ENCODE data around the gene RLN1. TPM values are rescaled to one million over a fixed set of nuclear protein-coding genes. Genes with fewer than 3 reads are reported as not detected.
"Not testable (repeated sequence)": the region's sequence is repeated elsewhere in the genome, so short reads cannot be mapped to it uniquely, and the experiment has no call there.

The RLN1 gene
- total and polyA plus RNA-seq, 2 experiments from 2014 or later, result 0.26 TPM; not detected in 1

- TF ChIP-seq, protein P1, sequence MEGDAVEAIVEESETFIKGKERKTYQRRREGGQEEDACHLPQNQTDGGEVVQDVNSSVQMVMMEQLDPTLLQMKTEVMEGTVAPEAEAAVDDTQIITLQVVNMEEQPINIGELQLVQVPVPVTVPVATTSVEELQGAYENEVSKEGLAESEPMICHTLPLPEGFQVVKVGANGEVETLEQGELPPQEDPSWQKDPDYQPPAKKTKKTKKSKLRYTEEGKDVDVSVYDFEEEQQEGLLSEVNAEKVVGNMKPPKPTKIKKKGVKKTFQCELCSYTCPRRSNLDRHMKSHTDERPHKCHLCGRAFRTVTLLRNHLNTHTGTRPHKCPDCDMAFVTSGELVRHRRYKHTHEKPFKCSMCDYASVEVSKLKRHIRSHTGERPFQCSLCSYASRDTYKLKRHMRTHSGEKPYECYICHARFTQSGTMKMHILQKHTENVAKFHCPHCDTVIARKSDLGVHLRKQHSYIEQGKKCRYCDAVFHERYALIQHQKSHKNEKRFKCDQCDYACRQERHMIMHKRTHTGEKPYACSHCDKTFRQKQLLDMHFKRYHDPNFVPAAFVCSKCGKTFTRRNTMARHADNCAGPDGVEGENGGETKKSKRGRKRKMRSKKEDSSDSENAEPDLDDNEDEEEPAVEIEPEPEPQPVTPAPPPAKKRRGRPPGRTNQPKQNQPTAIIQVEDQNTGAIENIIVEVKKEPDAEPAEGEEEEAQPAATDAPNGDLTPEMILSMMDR (IDR thresholded peaks at IDR 0.05; ENCODE audit: low read depth, low read length), result no peak
- Histone ChIP-seq H3K4me1 (ENCODE audit: low read depth) (no peaks in the 10 kb centered on the region), H3K9me3 (ENCODE audit: low read depth) (no peaks in the 10 kb centered on the region), H3K36me3 (no peaks in the 10 kb centered on the region), H3K27ac (no peak overlapping the region), H3K27me3 (no peaks in the 10 kb centered on the region), H3K4me3 (no peak overlapping the region)
- no peak for DNase-seq (ENCODE audit: low read depth in 1 of 2, low spot score in 1 of 2)
These were observed 3.0 kb downstream of the RLN1 start for GRCh38 chr9:5336688-5337087.

DNA sequence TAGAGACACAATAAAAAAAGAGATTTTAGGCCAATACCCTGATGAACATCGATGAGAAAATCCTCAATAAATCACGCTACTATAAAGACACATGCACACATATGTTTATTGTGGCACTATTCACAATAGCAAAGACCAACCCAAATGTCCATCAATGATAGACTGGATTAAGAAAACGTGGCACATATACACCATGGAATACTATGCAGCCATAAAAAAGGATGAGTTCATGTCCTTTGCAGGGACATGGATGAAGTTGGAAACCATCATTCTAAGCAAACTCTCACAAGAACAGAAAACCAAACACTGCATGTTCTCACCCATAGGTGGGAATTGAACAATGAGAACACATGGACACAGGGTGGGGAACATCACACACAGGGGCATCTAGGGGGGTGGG, 8.4 kb downstream of the RLN1 start:
- not testable (repeated sequence) for H3K4me3 ChIP-seq; H3K27me3 ChIP-seq; H3K36me3 ChIP-seq; H3K9me3 ChIP-seq (ENCODE audit: low read depth); H3K27ac ChIP-seq; H3K4me1 ChIP-seq (ENCODE audit: low read depth); DNase-seq (ENCODE audit: low read depth in 1 of 2, low spot score in 1 of 2)

DNA sequence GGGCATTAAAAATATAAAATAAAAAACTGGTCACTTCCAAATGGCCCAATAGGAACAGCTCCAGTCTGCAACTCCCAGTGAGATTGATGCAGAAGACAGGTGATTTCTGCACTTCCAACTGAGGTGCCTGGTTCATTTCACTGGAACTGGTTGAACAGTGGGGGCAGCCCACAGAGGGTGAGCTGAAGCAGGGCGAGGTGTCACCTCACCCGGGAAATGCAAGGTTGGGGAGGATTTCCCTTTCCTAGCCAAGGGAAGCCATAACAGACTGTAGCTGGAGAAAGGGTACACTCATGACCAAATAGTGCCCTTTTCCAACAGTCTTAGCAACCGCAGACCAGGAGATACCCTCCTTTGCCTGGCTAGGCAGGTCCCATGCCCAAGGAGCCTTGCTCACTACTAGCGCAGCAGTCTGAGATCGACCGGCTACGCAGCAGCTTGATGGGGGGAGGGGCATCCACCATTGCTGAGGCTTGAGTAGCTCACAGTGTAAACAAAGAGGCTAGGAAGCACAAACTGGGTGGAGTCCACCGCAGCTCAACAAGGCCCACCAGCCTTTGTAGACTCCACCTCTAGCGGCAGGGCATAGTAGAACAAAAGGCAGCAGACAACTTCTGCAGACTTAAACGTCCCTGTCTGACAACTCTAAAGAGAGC, 12.7 kb downstream of the RLN1 start:
- H3K4me3 ChIP-seq, result no peak overlapping the region
- no peaks in the 10 kb centered on the region for H3K4me1 ChIP-seq (ENCODE audit: low read depth)
- no peaks in the 10 kb centered on the region for H3K27me3 ChIP-seq
- TF ChIP-seq, protein P1 (IDR thresholded peaks at IDR 0.05; ENCODE audit: low read depth, low read length), result no peak
- H3K36me3 ChIP-seq, result no peaks in the 10 kb centered on the region
- peak; percentile 2 to 5 for DNase-seq (ENCODE audit: low read depth in 1 of 2, low spot score in 1 of 2)
- no peak overlapping the region for H3K27ac ChIP-seq
- no peaks in the 10 kb centered on the region for H3K9me3 ChIP-seq (ENCODE audit: low read depth)

DNA sequence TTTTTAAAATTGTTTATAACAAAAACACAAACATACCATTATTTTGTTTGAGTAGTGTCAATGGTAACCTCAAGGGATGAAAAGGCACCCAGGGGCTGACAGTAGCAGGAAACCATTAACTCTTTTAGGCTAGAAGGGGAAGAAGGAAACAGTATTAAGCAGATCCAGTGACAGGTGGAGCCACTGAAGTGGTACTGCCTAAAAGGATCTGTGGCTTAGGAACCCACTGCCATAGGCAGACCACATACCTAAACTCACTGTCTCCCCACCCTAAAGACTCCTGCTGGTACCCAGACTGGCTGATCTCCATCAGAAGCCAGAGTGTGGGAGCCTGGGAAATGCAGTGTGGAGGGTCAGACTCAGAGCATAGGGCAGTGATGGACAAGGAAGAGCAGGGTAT, 13.5 kb downstream of the RLN1 start:
- no peak overlapping the region for H3K27ac ChIP-seq
- H3K4me3 ChIP-seq, result no peak overlapping the region
- no peaks in the 10 kb centered on the region for H3K4me1 ChIP-seq (ENCODE audit: low read depth)
- H3K36me3 ChIP-seq, result no peaks in the 10 kb centered on the region
- TF ChIP-seq, protein P1 (IDR thresholded peaks at IDR 0.05; ENCODE audit: low read depth, low read length), result no peak
- no peaks in the 10 kb centered on the region for H3K27me3 ChIP-seq
- H3K9me3 ChIP-seq (ENCODE audit: low read depth), result no peaks in the 10 kb centered on the region
- DNase-seq (ENCODE audit: low read depth in 1 of 2, low spot score in 1 of 2), result no peak

- DNase-seq (ENCODE audit: low read depth in 1 of 2, low spot score in 1 of 2); H3K36me3 ChIP-seq; H3K9me3 ChIP-seq (ENCODE audit: low read depth); H3K27me3 ChIP-seq; H3K4me1 ChIP-seq (ENCODE audit: low read depth); H3K27ac ChIP-seq; H3K4me3 ChIP-seq: not testable (repeated sequence)
These were observed 18.1 kb downstream of the RLN1 start for GRCh38 chr9:5321601-5322000.

GRCh38 chr9:5321058-5321457, 18.6 kb downstream of the RLN1 start:
- no peak for DNase-seq (ENCODE audit: low read depth in 1 of 2, low spot score in 1 of 2)
- Histone ChIP-seq H3K4me1 (ENCODE audit: low read depth) (no peaks in the 10 kb centered on the region), H3K4me3 (no peak overlapping the region), H3K27ac (no peak overlapping the region), H3K9me3 (ENCODE audit: low read depth) (no peaks in the 10 kb centered on the region), H3K27me3 (no peaks in the 10 kb centered on the region), H3K36me3 (no peaks in the 10 kb centered on the region)
- TF ChIP-seq, protein P1 (IDR thresholded peaks at IDR 0.05; ENCODE audit: low read depth, low read length), result peak; percentile 6

GRCh38 chr9:5316406-5316805, 23.3 kb downstream of the RLN1 start:
- H3K27ac ChIP-seq; H3K4me3 ChIP-seq; H3K36me3 ChIP-seq; H3K9me3 ChIP-seq (ENCODE audit: low read depth); H3K27me3 ChIP-seq; H3K4me1 ChIP-seq (ENCODE audit: low read depth); DNase-seq (ENCODE audit: low read depth in 1 of 2, low spot score in 1 of 2): not testable (repeated sequence)
